ENCODE results near the gene RTN4R.

Gene RTN4R

GRCh38 chr22:20258584-20259326, 9.4 kb downstream of the RTN4R start:
- Histone ChIP-seq H3K79me1 (ENCODE audit: low read depth, low read length) (peaks cover 5% of the 10 kb centered on the region), H3K27me3 (ENCODE audit: control insufficient read depth in 3 of 3, insufficient read depth in 3 of 3, low read depth in 1 of 3, low read length in 3 of 3) (no peaks in the 10 kb centered on the region), H3K27ac (replicated peaks; ENCODE audit: low read length) (no peak overlapping the region), H3K4me1 (ENCODE audit: control insufficient read depth in 2 of 2, insufficient read depth in 1 of 2, low read depth in 1 of 2, low read length in 2 of 2) (peaks cover 2% of the 10 kb centered on the region in 2 donors), H2AFZ (ENCODE audit: low read length) (no peak overlapping the region), H3K23ac (ENCODE audit: low read depth, low read length, poor library complexity) (peak overlapping the region; percentile 97), H2BK5ac (ENCODE audit: low read length) (no peak overlapping the region), H3K14ac (ENCODE audit: low read length) (peak overlapping the region; percentile 38), H4K8ac (ENCODE audit: low read depth, low read length) (peak overlapping the region; percentile 43), H2AK5ac (ENCODE audit: low read depth, low read length) (peak overlapping the region; percentile 40), H2BK120ac (ENCODE audit: low read depth, low read length) (no peak overlapping the region), H2BK12ac (ENCODE audit: low read length) (peak overlapping the region; percentile 41), H3K4me3 (ENCODE audit: low read length in 2 of 2) (no peak overlapping the region), H3K4ac (ENCODE audit: low read length) (no peak overlapping the region), H4K91ac (ENCODE audit: low read depth, low read length, poor library complexity) (no peak overlapping the region), H3K9ac (ENCODE audit: low read depth, low read length, poor library complexity) (no peak overlapping the region), H2BK15ac (ENCODE audit: low read length) (no peak overlapping the region), H3K4me2 (ENCODE audit: insufficient read depth, low read length, poor library complexity, severe bottlenecking) (no peak overlapping the region), H3K36me3 (replicated peaks in 1 of 2; ENCODE audit: control insufficient read depth in 2 of 2, insufficient read depth in 2 of 2, low read length in 2 of 2) (no peaks in the 10 kb centered on the region), H3K18ac (ENCODE audit: low read length) (no peak overlapping the region), H3K9me3 (replicated peaks in 1 of 2; ENCODE audit: control insufficient read depth in 2 of 2, insufficient read depth in 1 of 2, low read depth in 1 of 2, low read length in 2 of 2) (no peaks in the 10 kb centered on the region)
- no CpG with 5 or more reads among the region's 18 CpGs for WGBS, 2 donors (ENCODE audit: extremely low coverage in 2 of 2, insufficient read length in 2 of 2, insufficient replicate concordance in 1 of 2)
- no peak for DNase-seq (ENCODE audit: low spot score)

- Histone ChIP-seq H3K4me2 (ENCODE audit: insufficient read depth, low read length, poor library complexity, severe bottlenecking) (no peak overlapping the region), H3K18ac (ENCODE audit: low read length) (peak overlapping the region; percentile 37), H3K36me3 (replicated peaks in 1 of 2; ENCODE audit: control insufficient read depth in 2 of 2, insufficient read depth in 2 of 2, low read length in 2 of 2) (no peaks in the 10 kb centered on the region), H3K23ac (ENCODE audit: low read depth, low read length, poor library complexity) (no peak overlapping the region), H2BK15ac (ENCODE audit: low read length) (no peak overlapping the region), H4K91ac (ENCODE audit: low read depth, low read length, poor library complexity) (no peak overlapping the region), H4K8ac (ENCODE audit: low read depth, low read length) (no peak overlapping the region), H3K4me3 (ENCODE audit: low read length in 2 of 2) (no peak overlapping the region), H3K27ac (replicated peaks; ENCODE audit: low read length) (no peak overlapping the region), H3K9ac (ENCODE audit: low read depth, low read length, poor library complexity) (no peak overlapping the region), H3K4me1 (ENCODE audit: control insufficient read depth in 2 of 2, insufficient read depth in 1 of 2, low read depth in 1 of 2, low read length in 2 of 2) (peaks cover 2% of the 10 kb centered on the region in 2 donors), H2BK12ac (ENCODE audit: low read length) (peak overlapping the region; percentile 93), H2AFZ (ENCODE audit: low read length) (no peak overlapping the region), H3K9me3 (replicated peaks in 1 of 2; ENCODE audit: control insufficient read depth in 2 of 2, insufficient read depth in 1 of 2, low read depth in 1 of 2, low read length in 2 of 2) (peaks cover 0 to 2% of the 10 kb centered on the region in 2 donors), H3K79me1 (ENCODE audit: low read depth, low read length) (peaks cover 2% of the 10 kb centered on the region), H2AK5ac (ENCODE audit: low read depth, low read length) (no peak overlapping the region), H3K4ac (ENCODE audit: low read length) (no peak overlapping the region), H3K27me3 (ENCODE audit: control insufficient read depth in 3 of 3, insufficient read depth in 3 of 3, low read depth in 1 of 3, low read length in 3 of 3) (no peaks in the 10 kb centered on the region), H2BK5ac (ENCODE audit: low read length) (no peak overlapping the region), H3K14ac (ENCODE audit: low read length) (no peak overlapping the region), H2BK120ac (ENCODE audit: low read depth, low read length) (no peak overlapping the region)
- no peak for DNase-seq (ENCODE audit: low spot score)
- no CpG with 5 or more reads among the region's 4 CpGs for WGBS, 2 donors (ENCODE audit: extremely low coverage in 2 of 2, insufficient read length in 2 of 2, insufficient replicate concordance in 1 of 2)
These were observed 10.2 kb downstream of the RTN4R start for GRCh38 chr22:20258021-20258299.

DNA sequence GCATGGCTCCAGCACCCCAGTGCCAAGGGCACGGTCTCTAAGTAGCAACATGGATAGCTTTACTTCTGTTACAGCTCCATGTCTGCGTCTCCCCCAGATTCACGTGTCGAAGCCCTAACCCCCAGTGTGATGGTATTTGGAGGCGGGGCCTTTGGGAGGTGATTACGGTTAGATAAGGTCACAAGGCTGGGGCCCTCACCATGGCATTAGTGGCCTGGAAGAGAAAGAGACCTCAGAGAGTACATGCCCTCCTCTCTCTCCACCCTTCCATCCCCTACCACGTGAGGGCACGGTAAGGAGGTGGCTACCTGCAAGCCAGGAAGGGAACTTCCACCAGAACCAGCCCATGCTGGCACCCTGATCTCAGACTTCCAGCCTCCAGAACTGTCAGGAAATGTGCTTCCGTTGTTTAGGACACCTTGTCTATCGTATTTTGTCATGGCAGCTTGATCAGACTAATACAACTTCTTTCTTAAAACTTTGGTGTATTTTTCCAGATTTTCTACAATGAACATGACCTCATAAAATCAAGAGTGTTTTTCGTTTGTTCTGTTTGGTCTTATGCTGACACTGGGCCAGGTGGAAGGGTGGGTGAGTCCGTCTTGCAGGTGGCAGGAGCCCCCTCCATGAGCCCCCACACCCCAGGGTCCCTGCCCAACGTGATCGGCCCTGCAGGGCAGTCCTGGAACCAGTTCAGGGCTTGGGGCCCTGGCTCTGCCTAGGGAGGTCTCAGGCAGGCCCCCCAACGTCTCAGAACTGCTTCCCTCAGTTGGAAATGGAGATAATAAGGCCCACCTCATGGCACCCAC, 10.7 kb downstream of the RTN4R start:
- H3K23ac ChIP-seq (ENCODE audit: low read depth, low read length, poor library complexity) = no peak overlapping the region
- H3K9me3 ChIP-seq (replicated peaks in 1 of 2; ENCODE audit: control insufficient read depth in 2 of 2, insufficient read depth in 1 of 2, low read depth in 1 of 2, low read length in 2 of 2) = peaks cover 0 to 2% of the 10 kb centered on the region in 2 donors
- H3K4me3 ChIP-seq (ENCODE audit: low read length in 2 of 2) = no peak overlapping the region
- no peak for DNase-seq (ENCODE audit: low spot score)
- H2BK12ac ChIP-seq (ENCODE audit: low read length) = no peak overlapping the region
- H3K36me3 ChIP-seq (replicated peaks in 1 of 2; ENCODE audit: control insufficient read depth in 2 of 2, insufficient read depth in 2 of 2, low read length in 2 of 2) = no peaks in the 10 kb centered on the region
- no peak overlapping the region for H3K4ac ChIP-seq (ENCODE audit: low read length)
- H3K4me2 ChIP-seq (ENCODE audit: insufficient read depth, low read length, poor library complexity, severe bottlenecking) = no peak overlapping the region
- no peak overlapping the region for H2BK120ac ChIP-seq (ENCODE audit: low read depth, low read length)
- no peak overlapping the region for H2BK5ac ChIP-seq (ENCODE audit: low read length)
- H2BK15ac ChIP-seq (ENCODE audit: low read length) = no peak overlapping the region
- peaks cover 2% of the 10 kb centered on the region in 2 donors for H3K4me1 ChIP-seq (ENCODE audit: control insufficient read depth in 2 of 2, insufficient read depth in 1 of 2, low read depth in 1 of 2, low read length in 2 of 2)
- H3K27ac ChIP-seq (replicated peaks; ENCODE audit: low read length) = no peak overlapping the region
- no peak overlapping the region for H4K91ac ChIP-seq (ENCODE audit: low read depth, low read length, poor library complexity)
- WGBS, 2 donors (ENCODE audit: extremely low coverage in 2 of 2, insufficient read length in 2 of 2, insufficient replicate concordance in 1 of 2) = no CpG with 5 or more reads among the region's 15 CpGs
- H3K9ac ChIP-seq (ENCODE audit: low read depth, low read length, poor library complexity) = no peak overlapping the region
- H2AK5ac ChIP-seq (ENCODE audit: low read depth, low read length) = no peak overlapping the region
- no peak overlapping the region for H2AFZ ChIP-seq (ENCODE audit: low read length)
- no peak overlapping the region for H4K8ac ChIP-seq (ENCODE audit: low read depth, low read length)
- peaks cover 2% of the 10 kb centered on the region for H3K79me1 ChIP-seq (ENCODE audit: low read depth, low read length)
- H3K27me3 ChIP-seq (ENCODE audit: control insufficient read depth in 3 of 3, insufficient read depth in 3 of 3, low read depth in 1 of 3, low read length in 3 of 3) = no peaks in the 10 kb centered on the region
- peak overlapping the region; percentile 13 for H3K18ac ChIP-seq (ENCODE audit: low read length)
- no peak overlapping the region for H3K14ac ChIP-seq (ENCODE audit: low read length)

DNA sequence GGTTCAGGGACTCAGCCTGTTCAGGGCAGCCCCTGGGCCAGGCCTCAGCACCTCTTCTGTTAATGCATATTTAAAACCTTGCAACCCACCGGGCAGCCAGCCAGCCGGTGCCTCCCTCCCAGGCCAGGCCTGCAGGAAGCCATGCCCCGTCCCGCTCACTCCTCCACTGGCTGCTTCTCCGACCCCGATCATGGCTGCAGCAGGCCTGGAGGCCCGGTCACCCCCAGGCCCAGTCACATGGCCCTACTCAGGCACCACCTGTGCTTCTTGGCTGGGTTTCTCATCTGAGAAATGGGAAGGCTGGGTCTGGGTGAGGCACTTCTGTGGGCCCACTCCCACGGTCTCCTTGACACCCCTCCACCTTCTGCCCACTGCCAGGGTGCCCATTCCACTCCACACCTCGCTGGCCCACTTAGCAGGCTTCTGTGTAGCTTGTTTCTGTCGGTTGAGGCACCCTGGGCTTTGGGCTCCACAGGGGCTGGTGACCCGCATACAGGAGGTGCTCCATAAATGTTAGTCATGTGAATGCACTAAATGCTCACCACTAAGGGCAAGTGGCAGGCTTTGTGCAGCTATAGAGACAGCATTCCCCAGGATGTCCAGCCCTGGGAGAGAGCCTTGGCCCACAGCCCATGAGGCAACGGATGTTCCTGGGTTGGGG, 11.4 kb downstream of the RTN4R start:
- Histone ChIP-seq H3K23ac (ENCODE audit: low read depth, low read length, poor library complexity) (peak overlapping the region; percentile 90), H3K36me3 (replicated peaks in 1 of 2; ENCODE audit: control insufficient read depth in 2 of 2, insufficient read depth in 2 of 2, low read length in 2 of 2) (no peaks in the 10 kb centered on the region), H2AK5ac (ENCODE audit: low read depth, low read length) (no peak overlapping the region), H4K8ac (ENCODE audit: low read depth, low read length) (no peak overlapping the region), H3K4me3 (ENCODE audit: low read length in 2 of 2) (peak overlapping the region in 1 of 2 donors; percentile 21), H3K18ac (ENCODE audit: low read length) (peak overlapping the region; percentile 61), H2BK15ac (ENCODE audit: low read length) (peak overlapping the region; percentile 12), H2AFZ (ENCODE audit: low read length) (no peak overlapping the region), H3K27me3 (ENCODE audit: control insufficient read depth in 3 of 3, insufficient read depth in 3 of 3, low read depth in 1 of 3, low read length in 3 of 3) (no peaks in the 10 kb centered on the region), H3K79me1 (ENCODE audit: low read depth, low read length) (peaks cover 5% of the 10 kb centered on the region), H2BK12ac (ENCODE audit: low read length) (no peak overlapping the region), H3K9me3 (replicated peaks in 1 of 2; ENCODE audit: control insufficient read depth in 2 of 2, insufficient read depth in 1 of 2, low read depth in 1 of 2, low read length in 2 of 2) (peaks cover 2 to 3% of the 10 kb centered on the region in 2 donors), H3K9ac (ENCODE audit: low read depth, low read length, poor library complexity) (peak overlapping the region; percentile 30), H4K91ac (ENCODE audit: low read depth, low read length, poor library complexity) (no peak overlapping the region), H3K4me2 (ENCODE audit: insufficient read depth, low read length, poor library complexity, severe bottlenecking) (no peak overlapping the region), H2BK120ac (ENCODE audit: low read depth, low read length) (no peak overlapping the region), H3K4me1 (ENCODE audit: control insufficient read depth in 2 of 2, insufficient read depth in 1 of 2, low read depth in 1 of 2, low read length in 2 of 2) (peaks cover 2% of the 10 kb centered on the region in 2 donors), H3K14ac (ENCODE audit: low read length) (peak overlapping the region; percentile 31), H2BK5ac (ENCODE audit: low read length) (no peak overlapping the region), H3K27ac (replicated peaks; ENCODE audit: low read length) (no peak overlapping the region), H3K4ac (ENCODE audit: low read length) (no peak overlapping the region)
- no CpG with 5 or more reads among the region's 12 CpGs for WGBS, 2 donors (ENCODE audit: extremely low coverage in 2 of 2, insufficient read length in 2 of 2, insufficient replicate concordance in 1 of 2)
- DNase-seq (ENCODE audit: low spot score) = no peak
